HG02938 (cell line): Measurements from ENCODE around the gene GCSAM.
A peak's percentile ranks its signal among the peaks of the same experiment; 100 is the strongest.

ENCODE experiments used
- ATAC-seq: cut with Tn5 transposase; IDR thresholded peaks from one replicate; pipeline ENCODE4 v1.9.1; 2021; ENCODE audit warnings: mild to moderate bottlenecking, moderate library complexity; ENCODE audit not compliant: unreplicated experiment

The GCSAM gene

GRCh38 chr3:112129925-112130637 is 3.0 kb downstream of the GCSAM start:
- no peak for ATAC-seq

GRCh38 chr3:112128843-112129727 is 4.0 kb downstream of the GCSAM start:
- peak; percentile 65 for ATAC-seq

- ATAC-seq = no peak
Observed at GRCh38 chr3:112127522-112128494, 5.2 kb downstream of the GCSAM start.

- no peak for ATAC-seq
Observed at GRCh38 chr3:112126511-112126911, 6.5 kb downstream of the GCSAM start.

GRCh38 chr3:112124907-112125607 is 8.0 kb downstream of the GCSAM start:
- no peak for ATAC-seq

- ATAC-seq = no peak
Observed at GRCh38 chr3:112123548-112123947, 9.5 kb downstream of the GCSAM start.

- no peak for ATAC-seq
Observed at GRCh38 chr3:112122870-112123269, 10.2 kb downstream of the GCSAM start.

GRCh38 chr3:112121577-112122547 is 11.2 kb downstream of the GCSAM start:
- ATAC-seq = no peak

- ATAC-seq = no peak
Observed at GRCh38 chr3:112119962-112120836, 12.8 kb downstream of the GCSAM start.

- no peak for ATAC-seq
Observed at GRCh38 chr3:112117841-112118571, 15.0 kb downstream of the GCSAM start.

- no peak for ATAC-seq
Observed at GRCh38 chr3:112117415-112117814, 15.6 kb downstream of the GCSAM start.

GRCh38 chr3:112116748-112117186 is 16.3 kb downstream of the GCSAM start:
- no peak for ATAC-seq

- no peak for ATAC-seq
Observed at GRCh38 chr3:112115806-112116383, 17.2 kb downstream of the GCSAM start.

GRCh38 chr3:112115161-112115739 is 17.8 kb downstream of the GCSAM start:
- peak; percentile 37 for ATAC-seq

GRCh38 chr3:112114576-112115160 is 18.4 kb downstream of the GCSAM start:
- no peak for ATAC-seq

- ATAC-seq = peak; percentile 52
Observed at GRCh38 chr3:112111785-112112402, 21.2 kb downstream of the GCSAM start.
